ENCODE data around the gene TNFSF9. TPM values are rescaled to one million over a fixed set of nuclear protein-coding genes. Genes with fewer than 3 reads are reported as not detected.
"Not testable (repeated sequence)": the region's sequence is repeated elsewhere in the genome, so short reads cannot be mapped to it uniquely, and the experiment has no call there.

TNFSF9 gene
- total RNA-seq, 1 donor: 2.2 TPM

DNA sequence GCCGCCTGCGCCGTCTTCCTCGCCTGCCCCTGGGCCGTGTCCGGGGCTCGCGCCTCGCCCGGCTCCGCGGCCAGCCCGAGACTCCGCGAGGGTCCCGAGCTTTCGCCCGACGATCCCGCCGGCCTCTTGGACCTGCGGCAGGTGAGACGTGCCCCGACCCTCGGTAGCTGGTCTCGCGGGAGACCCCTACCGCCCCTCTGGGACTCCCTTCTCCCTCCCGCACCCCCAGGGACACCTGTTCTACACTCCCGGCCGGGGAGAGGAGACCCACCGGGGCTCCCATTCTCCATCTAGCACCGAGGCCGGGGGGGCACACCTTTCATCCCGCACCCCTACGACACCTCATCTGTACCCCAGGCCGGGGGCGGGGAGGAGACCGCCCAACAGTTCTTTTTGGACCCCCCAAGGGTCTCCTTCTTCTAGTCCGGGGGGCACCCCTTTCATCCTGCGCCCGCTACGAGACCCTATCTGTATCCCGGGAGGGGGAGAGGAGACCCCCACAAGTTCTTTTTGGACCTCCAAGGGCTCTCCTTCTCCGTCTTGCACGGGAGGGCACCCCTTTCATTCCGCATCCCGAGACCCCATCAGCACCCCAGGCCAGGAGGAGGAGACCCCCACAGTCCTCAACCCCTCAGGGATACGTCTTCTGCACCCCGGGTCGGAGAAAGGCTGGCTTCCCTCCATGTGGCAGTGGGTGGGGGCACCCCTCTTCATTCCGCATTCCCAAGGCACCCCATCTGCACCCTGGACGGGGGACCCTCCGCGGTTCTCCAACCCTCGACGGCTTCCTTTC is 533 bp downstream of the TNFSF9 start:
- DNase-seq (ENCODE audit: low read depth in 2 of 3, low spot score in 2 of 3): no peak

DNA sequence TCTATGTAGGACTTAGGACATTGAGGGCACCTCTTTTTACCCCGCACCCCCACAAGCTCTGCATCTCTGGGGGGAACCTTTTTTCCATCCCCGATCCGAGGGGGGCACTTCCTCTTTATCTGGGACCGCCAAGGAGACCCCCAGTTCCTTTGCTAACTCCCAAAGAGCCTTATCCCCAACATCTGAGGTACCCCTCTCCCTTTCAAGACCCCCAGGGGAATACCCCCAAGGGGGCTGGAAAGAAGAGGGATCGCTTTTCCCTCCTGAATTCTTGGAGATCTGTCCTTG is 1.1 kb downstream of the TNFSF9 start:
- DNase-seq (ENCODE audit: low read depth in 2 of 3, low spot score in 2 of 3): no peak

DNA sequence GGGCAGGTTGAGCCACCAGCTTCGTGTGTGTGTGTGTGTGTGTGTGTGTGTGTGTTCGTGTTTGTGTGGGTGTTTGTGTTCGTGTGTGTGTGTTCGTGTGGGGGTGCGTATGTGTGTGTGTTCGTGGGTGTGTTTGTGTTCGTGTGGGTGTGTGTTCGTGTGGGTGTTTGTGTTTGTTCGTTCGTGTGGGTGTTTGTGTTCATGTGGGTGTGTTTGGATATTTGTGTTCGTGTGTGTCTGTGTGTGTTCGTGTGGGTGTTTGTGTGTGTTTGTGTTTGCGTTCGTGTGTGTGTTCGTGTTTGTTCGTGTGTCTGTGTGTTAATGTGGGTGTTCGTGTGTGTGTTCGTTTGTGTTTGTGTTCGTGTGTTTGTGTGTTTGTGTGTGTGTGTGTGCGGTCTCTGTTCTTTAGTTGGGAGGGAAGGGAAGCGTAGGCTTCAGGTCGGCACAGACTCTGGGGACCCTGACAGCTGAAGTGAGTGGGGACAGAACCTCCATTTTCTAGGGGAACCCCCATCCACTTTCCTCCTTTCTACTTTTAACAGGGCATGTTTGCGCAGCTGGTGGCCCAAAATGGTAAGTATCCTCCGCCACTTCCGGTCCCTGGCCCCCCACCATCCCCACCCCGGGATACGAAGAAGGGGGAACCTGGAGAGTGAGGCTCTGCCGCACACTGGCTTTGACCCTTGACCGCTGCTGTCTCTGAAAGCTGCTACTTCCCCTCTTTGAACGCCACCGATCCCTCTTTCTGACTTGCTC is 1.6 kb downstream of the TNFSF9 start:
- DNase-seq (ENCODE audit: low read depth in 2 of 3, low spot score in 2 of 3): peak in 1 of 3 donors; percentile 47

DNA sequence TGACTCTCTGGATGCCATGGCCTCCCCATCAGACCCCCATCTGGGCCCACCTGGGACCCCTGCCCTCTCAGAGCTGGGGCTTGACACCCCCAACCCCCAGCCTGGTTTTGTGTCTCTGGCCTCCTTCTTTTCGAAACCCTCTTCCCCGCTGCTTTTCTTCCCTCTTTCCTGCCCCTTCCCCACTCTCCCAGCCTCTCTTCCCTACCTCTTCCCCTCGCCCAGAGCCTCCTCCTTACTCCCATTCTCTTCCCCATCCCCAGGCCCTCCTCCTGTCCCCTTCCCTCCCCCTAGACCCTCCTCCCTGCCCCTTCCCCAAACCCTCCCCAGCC is 2.1 kb downstream of the TNFSF9 start:
- DNase-seq (ENCODE audit: low read depth in 2 of 3, low spot score in 2 of 3): no peak

DNA sequence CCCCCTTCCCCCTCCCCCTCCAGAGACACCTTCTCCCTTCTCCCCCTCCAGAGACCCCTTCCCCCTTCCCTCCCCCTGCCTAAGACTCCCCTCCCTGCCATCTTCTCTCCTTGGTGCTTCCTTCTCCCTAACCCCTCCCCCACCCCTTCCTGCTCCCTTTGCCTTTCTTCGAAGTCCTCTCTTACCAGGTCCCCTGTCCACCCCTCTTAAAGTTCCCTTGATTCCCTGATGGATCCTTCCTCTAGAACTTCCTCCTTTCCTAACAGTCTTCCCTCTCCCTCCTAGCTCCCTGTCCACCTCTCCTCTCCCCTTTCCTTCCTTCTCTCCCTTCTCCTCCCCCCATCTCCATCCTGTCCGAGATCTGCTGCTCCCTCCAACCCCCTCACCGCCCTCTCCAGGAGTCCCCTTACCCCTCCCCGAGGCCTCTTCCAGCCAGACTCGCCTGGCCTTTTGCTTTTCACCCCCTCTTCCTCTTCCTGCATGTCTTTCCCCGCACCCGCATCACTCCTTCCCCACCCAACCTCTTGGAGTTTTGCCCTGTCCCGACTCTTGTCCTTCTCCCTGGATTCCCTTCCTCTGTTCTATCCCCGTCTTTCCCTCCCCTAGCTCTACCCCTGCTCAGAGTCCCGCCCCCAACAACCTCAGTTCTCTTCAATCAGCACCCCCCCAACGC is 3.1 kb downstream of the TNFSF9 start:
- no peak for DNase-seq (ENCODE audit: low read depth in 2 of 3, low spot score in 2 of 3)

DNA sequence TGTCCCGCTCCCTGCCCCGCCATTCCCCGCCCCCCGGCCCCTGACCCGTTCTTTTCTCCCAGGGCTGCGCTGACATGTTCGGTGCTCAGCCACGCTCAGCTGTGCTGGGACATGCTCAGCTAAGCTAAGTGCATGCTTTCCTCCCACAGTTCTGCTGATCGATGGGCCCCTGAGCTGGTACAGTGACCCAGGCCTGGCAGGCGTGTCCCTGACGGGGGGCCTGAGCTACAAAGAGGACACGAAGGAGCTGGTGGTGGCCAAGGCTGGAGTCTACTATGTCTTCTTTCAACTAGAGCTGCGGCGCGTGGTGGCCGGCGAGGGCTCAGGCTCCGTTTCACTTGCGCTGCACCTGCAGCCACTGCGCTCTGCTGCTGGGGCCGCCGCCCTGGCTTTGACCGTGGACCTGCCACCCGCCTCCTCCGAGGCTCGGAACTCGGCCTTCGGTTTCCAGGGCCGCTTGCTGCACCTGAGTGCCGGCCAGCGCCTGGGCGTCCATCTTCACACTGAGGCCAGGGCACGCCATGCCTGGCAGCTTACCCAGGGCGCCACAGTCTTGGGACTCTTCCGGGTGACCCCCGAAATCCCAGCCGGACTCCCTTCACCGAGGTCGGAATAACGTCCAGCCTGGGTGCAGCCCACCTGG is 3.7 kb downstream of the TNFSF9 start:
- DNase-seq (ENCODE audit: low read depth in 2 of 3, low spot score in 2 of 3): no peak

DNA sequence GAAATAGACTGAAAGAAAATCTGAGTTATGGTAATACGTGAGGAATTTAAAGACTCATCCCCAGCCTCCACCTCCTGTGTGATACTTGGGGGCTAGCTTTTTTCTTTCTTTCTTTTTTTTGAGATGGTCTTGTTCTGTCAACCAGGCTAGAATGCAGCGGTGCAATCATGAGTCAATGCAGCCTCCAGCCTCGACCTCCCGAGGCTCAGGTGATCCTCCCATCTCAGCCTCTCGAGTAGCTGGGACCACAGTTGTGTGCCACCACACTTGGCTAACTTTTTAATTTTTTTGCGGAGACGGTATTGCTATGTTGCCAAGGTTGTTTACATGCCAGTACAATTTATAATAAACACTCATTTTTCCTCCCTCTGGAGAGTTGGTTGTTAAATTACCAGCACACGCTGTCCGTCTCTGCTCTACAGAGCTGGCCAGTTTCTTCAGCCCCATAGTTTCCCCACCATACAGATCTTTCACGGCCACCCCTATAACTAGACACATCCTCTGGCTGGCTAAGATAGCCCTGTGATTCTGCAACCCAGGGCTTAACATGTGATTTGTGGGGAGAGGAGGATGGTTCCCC is 4.8 kb downstream of the TNFSF9 start:
- no peak for DNase-seq (ENCODE audit: low read depth in 2 of 3, low spot score in 2 of 3)

DNA sequence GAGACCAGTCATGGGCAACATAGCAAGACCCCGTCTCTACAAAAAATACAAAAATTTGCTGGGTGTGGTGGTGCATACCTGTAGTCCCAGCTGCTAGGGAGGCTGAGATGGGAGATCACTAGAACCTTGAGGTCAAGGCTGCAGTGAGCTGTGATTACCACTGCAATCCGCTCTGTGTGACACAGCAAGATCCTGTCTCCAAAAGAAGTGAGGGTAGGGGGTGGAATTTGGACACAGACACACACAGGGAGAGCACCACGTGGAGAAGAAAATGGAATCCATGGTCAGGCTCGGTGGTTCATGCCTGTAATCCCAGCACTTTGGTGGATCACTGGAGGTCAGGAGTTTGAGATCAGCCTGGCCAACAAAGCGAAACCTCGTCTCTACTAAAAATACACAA is 8.7 kb downstream of the TNFSF9 start:
- DNase-seq (ENCODE audit: low read depth in 2 of 3, low spot score in 2 of 3): no peak

DNA sequence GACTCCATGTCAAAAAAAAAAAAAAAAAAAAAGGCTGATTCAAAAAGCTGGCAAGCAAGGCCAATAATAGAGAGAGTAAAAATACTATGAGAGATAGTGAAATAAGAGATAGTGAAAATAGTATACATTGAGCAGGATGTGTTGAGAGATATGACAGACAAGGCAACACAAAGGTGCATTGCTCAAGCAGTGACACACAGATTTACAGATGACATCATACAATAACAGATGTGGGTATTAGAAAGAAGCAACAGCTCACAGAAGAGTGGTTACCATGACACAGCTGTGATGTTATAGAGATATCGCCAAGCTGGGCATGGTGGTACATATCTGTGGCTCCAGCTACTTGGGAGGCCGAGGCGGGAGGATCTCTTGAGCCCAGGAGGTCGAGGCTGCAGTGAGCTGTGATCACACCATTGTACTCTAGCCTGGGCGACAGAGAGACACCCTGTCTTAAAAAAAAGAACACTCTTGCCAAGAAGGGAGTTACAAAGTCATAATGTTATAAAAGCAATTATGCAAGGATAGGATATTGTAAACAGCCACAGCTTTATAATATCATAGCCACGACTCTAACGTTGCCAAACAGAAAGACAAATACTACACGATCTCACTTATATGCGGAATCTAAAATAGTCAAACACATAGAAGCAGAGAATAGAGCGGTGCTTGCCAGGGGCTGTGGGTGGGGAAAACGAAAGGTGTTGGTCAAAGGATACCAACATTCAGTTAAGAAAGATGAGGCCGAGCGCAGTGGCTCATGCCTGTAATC is 10.3 kb downstream of the TNFSF9 start:
- DNase-seq (ENCODE audit: low read depth in 2 of 3, low spot score in 2 of 3): no peak

DNA sequence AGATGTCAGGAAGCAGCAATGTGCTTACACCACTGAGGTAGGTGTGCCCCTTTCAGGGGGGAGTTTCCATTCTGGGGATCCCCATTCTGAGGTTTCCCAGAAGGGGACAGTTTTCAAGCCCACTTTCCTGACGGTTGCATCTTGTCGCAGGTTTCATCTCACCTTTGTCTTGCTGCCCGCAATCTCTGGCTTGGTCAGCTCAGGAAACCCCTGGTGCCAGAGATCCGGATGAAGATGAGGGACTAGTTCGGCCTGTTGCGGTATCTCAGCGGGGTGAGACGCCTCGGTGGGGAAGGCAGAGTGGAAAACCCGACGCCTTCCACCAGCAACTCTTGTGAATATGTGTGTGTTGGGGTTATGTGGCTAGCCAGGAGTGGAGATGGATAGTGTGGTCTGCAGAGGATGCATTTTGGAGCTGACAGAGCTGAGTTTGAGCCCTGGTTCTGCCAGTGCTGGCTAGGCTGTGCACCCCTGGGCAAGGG is 13.1 kb downstream of the TNFSF9 start:
- DNase-seq (ENCODE audit: low read depth in 2 of 3, low spot score in 2 of 3): no peak

DNA sequence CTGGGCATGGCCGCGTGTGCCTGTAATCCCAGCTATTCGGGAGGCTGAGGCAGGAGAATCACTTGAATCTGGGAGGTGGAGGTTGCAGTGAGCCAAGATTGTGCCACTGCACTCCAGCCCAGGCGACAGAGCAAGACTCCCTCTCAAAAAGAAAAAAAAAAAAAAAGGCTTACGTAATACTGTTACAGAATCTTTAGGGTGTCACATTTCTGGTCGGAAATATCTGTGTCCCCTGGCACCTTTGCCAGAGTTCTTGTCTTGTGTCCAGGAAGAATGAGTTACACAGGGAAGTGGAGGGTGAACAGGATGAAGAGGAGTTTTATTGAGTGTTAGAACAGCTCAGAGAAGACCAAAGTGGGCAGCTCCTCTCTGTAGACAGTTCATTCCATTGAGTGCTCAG is 19.9 kb downstream of the TNFSF9 start:
- not testable (repeated sequence) for DNase-seq (ENCODE audit: low read depth in 2 of 3, low spot score in 2 of 3)

DNA sequence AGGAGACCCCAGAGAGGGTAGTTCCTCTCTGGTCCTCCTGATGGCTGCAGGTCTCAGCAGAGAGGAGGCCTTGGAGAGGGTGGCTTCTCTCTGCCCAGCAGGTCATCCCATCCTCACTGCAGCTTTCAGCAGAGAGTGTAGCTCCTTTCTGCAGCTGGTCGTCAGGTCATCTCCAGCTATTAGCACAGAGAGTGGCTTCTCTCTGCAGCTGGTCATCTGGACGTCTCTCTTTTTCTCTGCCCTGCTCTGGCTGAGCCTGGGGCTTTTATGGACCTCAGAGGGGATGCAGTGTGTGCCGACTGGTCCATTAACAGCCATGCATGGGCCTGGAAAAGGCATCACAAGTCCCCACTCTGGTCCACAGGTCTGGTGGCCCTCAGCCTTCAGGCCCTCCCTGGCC is 20.3 kb downstream of the TNFSF9 start:
- no peak for DNase-seq (ENCODE audit: low read depth in 2 of 3, low spot score in 2 of 3)

DNA sequence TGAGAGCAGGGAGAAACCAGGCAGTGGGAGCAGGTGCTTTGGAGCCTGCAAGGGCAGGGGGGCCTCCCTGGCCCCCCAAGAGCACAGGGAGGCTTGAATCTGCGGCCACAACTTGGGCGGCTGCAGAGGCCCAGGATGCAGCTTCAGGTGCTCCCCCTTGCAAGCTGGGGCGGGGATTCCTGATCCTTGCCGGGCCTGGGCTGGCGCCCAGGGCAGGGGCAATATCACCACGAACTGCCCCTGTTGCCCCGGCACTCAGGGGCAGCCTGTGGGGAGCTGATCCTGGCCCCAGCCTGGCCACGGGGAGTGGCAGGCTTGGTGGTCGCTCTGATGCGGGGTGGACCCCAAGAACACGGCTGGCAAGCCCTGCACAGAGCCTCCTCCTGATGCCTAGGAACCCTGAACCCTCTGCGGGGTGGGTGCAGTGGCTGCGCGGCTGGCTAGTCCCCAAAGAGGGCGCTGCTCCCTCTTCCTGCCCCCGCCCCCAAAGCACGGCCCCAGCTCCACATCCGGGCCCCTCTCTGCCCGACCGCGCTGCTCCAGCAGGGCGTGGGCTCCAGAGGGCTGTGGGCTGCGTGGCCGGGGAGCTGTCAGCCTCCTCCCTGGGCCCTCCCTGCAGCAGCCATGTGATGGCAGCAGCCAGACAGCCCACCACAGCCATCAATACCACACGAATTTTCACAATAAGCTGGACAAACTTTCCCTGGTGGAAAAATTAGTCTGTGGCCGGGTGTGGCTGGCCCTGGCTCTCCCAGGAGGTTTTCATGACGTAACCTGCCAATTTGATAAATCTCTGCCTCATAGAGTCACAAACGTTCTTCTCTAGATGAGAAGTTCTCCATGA is 21.0 kb downstream of the TNFSF9 start:
- DNase-seq (ENCODE audit: low read depth in 2 of 3, low spot score in 2 of 3): peak in 2 of 3 donors; percentile 76 to 81

DNA sequence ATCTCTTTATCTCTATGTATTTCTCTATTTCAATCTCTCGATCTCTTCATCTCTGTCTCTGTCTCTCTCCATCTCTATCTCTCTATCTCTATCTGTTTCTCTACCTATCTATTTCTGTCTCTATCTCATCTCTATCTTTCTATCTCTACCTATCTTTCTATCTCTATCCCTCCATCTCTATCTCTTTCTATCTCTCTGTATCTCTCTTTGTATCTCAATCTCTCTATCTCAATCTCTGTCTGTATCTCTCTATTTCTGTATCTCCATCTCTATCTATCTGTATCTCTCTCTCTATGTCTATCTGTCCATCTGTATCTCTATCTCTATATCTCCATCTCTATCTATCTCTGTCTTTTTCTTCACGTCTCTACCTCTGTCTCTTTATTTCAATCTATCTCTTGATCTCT is 25.2 kb downstream of the TNFSF9 start:
- DNase-seq (ENCODE audit: low read depth in 2 of 3, low spot score in 2 of 3): no peak

DNA sequence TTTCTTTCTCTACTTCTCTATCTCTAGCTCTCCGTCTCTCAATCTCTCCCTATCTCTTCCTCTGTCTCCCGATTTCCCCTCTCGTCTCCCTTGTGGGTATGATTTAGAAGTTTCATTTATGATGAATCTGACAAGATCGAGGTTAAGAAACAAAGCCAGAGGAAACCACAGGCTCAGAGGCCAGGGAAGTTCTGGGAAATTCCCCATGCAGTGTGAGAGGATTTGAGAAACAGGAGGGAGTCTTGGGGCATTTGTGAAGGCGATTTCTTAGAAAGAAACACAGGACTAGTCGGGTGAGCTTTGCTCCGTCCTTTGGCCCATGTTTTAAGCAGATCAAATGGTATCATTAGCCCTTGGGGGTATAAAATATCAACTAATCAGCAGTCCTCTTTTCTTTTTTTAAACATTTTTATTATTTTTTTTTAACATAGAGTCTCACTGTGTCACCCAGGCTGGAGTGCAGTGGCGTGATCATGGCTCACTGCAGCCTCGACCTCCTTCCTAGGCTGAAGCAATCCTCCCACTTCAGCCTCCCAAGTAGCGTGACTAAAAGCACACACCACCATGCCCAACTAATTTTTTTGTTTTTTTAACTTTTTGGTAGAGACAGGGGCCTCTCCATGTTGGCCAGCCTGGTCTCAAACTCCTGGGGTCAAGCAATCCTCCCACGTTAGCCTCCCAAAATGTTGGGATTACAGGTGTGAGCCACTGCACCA is 25.8 kb downstream of the TNFSF9 start:
- DNase-seq (ENCODE audit: low read depth in 2 of 3, low spot score in 2 of 3): no peak

DNA sequence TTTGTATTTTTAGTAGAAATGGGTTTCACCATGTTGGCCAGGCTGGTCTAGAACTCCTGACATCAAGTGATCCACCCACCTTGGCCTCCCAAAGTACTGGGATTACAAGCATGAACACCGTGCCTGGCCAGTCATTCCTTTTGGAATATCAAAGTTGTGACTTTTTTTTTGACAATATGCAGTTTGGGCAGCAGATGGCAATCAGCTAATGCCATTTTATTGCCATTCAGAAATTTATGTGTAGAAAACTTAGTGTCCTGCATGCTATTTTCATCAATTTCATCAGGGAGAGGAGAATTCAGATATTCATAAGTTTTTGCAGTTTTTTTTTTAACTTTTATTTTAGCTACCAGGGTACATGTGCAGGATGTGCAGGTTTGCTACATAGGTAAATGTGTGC is 31.6 kb downstream of the TNFSF9 start:
- DNase-seq (ENCODE audit: low read depth in 2 of 3, low spot score in 2 of 3): not testable (repeated sequence)

DNA sequence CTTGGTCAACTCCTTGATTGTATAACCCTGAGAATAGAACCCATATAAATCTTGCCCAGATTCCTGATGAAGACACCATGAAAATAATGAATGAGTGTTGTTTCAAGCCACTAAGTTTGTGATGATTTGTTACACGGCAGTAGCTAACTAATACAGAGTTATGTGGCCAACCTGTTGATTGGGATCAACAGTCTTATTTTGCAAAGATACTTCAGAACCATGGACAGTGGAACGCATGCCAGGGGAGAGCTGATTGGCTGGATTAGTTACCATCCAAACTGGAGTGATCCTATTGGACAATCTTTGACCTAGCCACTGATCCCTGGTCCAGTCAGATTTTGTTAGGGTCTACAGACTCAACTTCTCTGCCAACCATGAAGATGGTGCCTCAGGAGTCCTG is 33.6 kb downstream of the TNFSF9 start:
- DNase-seq (ENCODE audit: low read depth in 2 of 3, low spot score in 2 of 3): peak in 2 of 3 donors; percentile 31 to 63

DNA sequence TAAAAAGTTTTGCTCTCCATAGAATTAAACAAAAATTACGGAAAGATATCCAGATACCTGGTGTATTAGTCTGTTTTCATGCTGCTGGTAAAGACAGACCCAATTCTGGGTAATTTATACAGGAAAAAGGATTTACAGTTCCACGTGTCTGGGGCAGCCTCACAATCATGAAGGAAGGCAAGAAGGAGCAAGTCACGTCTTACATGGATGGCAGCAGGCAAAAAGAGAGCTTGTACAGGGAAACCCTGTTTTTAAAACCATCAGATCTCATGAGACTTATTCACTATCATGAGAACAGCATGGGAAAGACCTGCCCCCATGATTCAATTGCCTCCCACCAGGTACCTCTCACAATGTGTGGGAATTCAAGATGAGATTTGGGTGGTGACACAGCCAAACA is 35.9 kb downstream of the TNFSF9 start:
- not testable (repeated sequence) for DNase-seq (ENCODE audit: low read depth in 2 of 3, low spot score in 2 of 3)
